ENCODE data around the gene SELL.

GRCh38 chr1:169681140-169681539 lies 30.3 kb downstream of the SELL start:
- no peak for TF ChIP-seq POLR2AphosphoS5 (IDR thresholded peaks at IDR 0.05)
- TF ChIP-seq CTCF (IDR thresholded peaks at IDR 0.05): no peak
- TF ChIP-seq POLR2A (IDR thresholded peaks at IDR 0.05): no peak

Measured in sigmoid colon (tissue), 4 donors.